Renal cortex interstitium (tissue), 11 donors: ENCODE measurements around the gene CERS1. TPM values are rescaled to one million over a fixed set of nuclear protein-coding genes. Genes with fewer than 3 reads are reported as not detected.
A peak's percentile ranks its signal among the peaks of the same experiment; 100 is the strongest.
"Not testable (repeated sequence)": the region's sequence is repeated elsewhere in the genome, so short reads cannot be mapped to it uniquely, and the experiment has no call there.

Experiments
- DNase-seq, 11 donors: peaks; one replicate each; pipeline ENCODE4 v3.0.0-alpha.2; 2013; ENCODE audit warnings: low read depth in 9 of 11, low spot score in 4 of 11; ENCODE audit errors: extremely low read depth in 1 of 11
- polyA plus RNA-seq, 3 donors: library from polyadenylated mRNA; unstranded; fragments of 120-200 nt; gene quantifications; one replicate each; pipeline ENCODE4 v1.2.1, GENCODE V29; 2013; ENCODE audit not compliant: insufficient read length in 3 of 3

CERS1 gene
- polyA plus RNA-seq, 3 donors, result 4.5 to 8.1 (median 7.2) TPM

- DNase-seq, result no peak
Observed at GRCh38 chr19:18903156-18904037, 7.4 kb upstream of the CERS1 start.

GRCh38 chr19:18902519-18902918 lies 6.6 kb upstream of the CERS1 start:
- DNase-seq, result not testable (repeated sequence)

- no peak for DNase-seq
Observed at GRCh38 chr19:18901491-18901890, 5.5 kb upstream of the CERS1 start.

- no peak for DNase-seq
Observed at GRCh38 chr19:18900700-18901481, 4.9 kb upstream of the CERS1 start.

GRCh38 chr19:18899624-18900560 lies 3.9 kb upstream of the CERS1 start:
- DNase-seq, result no peak

GRCh38 chr19:18898607-18899408 lies 2.9 kb upstream of the CERS1 start:
- no peak for DNase-seq

GRCh38 chr19:18898081-18898606 lies 2.2 kb upstream of the CERS1 start:
- no peak for DNase-seq

GRCh38 chr19:18897094-18898029 lies 1.4 kb upstream of the CERS1 start:
- DNase-seq, result no peak

GRCh38 chr19:18896421-18896841 lies 473 bp upstream of the CERS1 start:
- no peak for DNase-seq

- DNase-seq, result peak in 1 of 11 donors; percentile 38
Observed at GRCh38 chr19:18895038-18895823, 727 bp downstream of the CERS1 start.

GRCh38 chr19:18894254-18895037 lies 1.5 kb downstream of the CERS1 start:
- peak in 1 of 11 donors; percentile 43 for DNase-seq

GRCh38 chr19:18893587-18894253 lies 2.2 kb downstream of the CERS1 start:
- no peak for DNase-seq

GRCh38 chr19:18889949-18890745 lies 5.8 kb downstream of the CERS1 start:
- DNase-seq, result no peak

- DNase-seq, result no peak
Observed at GRCh38 chr19:18886972-18887371, 9.0 kb downstream of the CERS1 start.
